Activated T-cell treated with anti-CD3 and anti-CD28 coated beads, Interleukin-2, amount 50 U/mL, for 4 hours (primary cell): Measurements from ENCODE around the gene KREMEN1. TPM values are rescaled to one million over a fixed set of nuclear protein-coding genes. Genes with fewer than 3 reads are reported as not detected.

Experiments used
- ATAC-seq, 2 donors: fragments of 200-7000 bp; cut with Tn5 transposase; one replicate each; pipeline ENCODE4 v1.10.0; 2021
- DNase-seq: peaks from one replicate; pipeline ENCODE4 v3.0.0-alpha.2; 2020
- H3K27me3 Mint-ChIP-seq: one replicate; pipeline ENCODE4 v1.8.0; 2021; ENCODE audit warnings: low read depth, mixed read lengths
- H3K36me3 Mint-ChIP-seq: one replicate; pipeline ENCODE4 v1.8.0; 2022; ENCODE audit warnings: mixed read lengths; ENCODE audit not compliant: insufficient read depth
- H3K4me1 Mint-ChIP-seq: one replicate; pipeline ENCODE4 v1.8.0; 2021; ENCODE audit warnings: low read depth, mixed read lengths
- H3K4me3 Mint-ChIP-seq: one replicate; pipeline ENCODE4 v1.8.0; 2021; ENCODE audit warnings: mild to moderate bottlenecking, moderate library complexity, mixed read lengths
- H3K9me3 Mint-ChIP-seq: one replicate; pipeline ENCODE4 v1.8.0; 2021; ENCODE audit warnings: mixed read lengths
- total RNA-seq, 3 donors: library from RNA; stranded (reverse); gene quantifications; one replicate each; pipeline ENCODE4 v1.2.1, GENCODE V29; 2021

KREMEN1 gene
- total RNA-seq, 3 donors from 2014 or later, result 0.03 to 0.33 (median 0.03) TPM

GRCh38 chr22:29194184-29194583 is 121.3 kb downstream of the KREMEN1 start:
- ATAC-seq (no peak), DNase-seq (no peak)
- H3K4me1 Mint-ChIP-seq, result no peaks in the 10 kb centered on the region
- no peak overlapping the region for H3K4me3 Mint-ChIP-seq
- H3K27me3 Mint-ChIP-seq, result peaks cover 11% of the 10 kb centered on the region
- no peaks in the 10 kb centered on the region for H3K36me3 Mint-ChIP-seq
- H3K9me3 Mint-ChIP-seq, result no peaks in the 10 kb centered on the region

DNA sequence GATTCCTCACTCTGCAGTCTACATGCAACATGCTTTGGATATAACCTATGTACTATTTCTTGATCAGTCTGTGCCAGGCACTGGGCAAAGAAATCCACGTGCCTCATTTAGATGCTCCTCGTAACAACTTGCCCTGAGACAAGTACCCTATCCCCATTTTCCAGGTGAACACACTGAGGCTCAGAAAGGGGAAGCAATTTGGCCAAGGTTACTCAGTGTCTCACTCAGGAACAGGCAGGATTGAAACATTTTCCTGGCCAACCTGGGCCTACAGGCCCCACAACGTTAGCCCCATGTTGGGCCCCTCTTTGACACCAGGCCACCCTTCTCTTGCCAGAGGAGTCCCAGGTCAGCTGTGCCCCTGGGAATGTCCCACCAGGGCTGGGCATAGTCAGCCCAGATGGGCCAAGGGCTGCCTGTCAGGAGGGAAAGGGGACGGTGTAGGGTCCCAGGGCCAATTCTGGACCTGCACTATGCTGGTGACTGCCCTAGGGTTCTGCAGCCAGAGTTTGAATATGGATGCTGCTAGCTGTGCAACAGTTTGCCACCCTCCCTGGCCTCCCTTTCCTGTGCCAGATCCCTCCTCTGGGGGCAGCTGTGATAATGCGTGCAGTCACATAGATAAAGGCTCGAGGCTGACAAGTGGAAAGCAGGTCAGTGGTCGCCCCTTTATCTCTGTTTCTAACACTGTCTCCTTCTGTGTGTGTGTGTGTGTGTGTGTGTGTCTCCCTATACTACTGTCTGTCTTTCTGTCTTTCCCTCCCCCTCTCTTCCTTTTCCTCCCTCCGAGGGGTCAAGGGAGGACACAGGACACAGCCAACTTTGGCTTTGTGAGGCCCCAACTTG is 122.5 kb downstream of the KREMEN1 start:
- ATAC-seq (no peak), DNase-seq (no peak)
- Mint-ChIP-seq H3K9me3 (no peaks in the 10 kb centered on the region), H3K36me3 (no peaks in the 10 kb centered on the region), H3K4me3 (no peak overlapping the region), H3K27me3 (peaks cover 5% of the 10 kb centered on the region), H3K4me1 (no peaks in the 10 kb centered on the region)

DNA sequence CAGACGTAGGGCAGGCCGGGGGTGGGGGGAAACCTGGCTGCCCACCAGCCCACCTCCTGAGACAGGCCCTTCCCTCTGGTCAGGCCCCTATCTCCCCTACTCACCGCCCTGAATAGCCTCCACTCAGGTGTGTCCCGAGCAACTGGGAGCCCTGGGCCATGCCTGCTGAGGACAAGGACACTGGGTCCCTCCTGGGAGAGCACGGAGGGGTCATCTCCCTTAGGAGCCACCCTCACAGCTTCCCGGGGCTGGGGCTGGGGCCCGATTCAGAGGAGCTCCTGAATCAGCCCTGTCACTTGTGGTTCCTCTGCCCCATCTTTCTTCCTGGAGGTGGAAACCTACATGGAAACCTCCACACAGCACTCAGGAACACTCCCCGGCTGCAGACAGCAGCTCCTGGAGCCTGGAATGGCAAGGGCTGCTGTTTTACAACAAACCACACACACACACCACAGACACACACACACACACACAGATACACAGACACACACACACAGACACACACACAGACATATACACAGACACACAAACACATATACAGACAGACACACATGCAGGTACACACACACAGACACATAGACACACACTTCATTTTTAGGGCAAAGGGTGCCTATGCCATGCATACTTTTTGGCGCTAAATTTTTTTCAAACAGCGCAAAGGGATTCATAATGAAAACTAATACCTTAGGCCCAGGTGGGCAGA is 123.3 kb downstream of the KREMEN1 start:
- Mint-ChIP-seq H3K9me3 (no peaks in the 10 kb centered on the region), H3K4me3 (no peak overlapping the region), H3K27me3 (peaks cover 12% of the 10 kb centered on the region), H3K4me1 (no peaks in the 10 kb centered on the region), H3K36me3 (no peaks in the 10 kb centered on the region)
- DNase-seq, result no peak
- ATAC-seq, result no peak

- ATAC-seq (no peak), DNase-seq (no peak)
- Mint-ChIP-seq H3K36me3 (no peaks in the 10 kb centered on the region), H3K9me3 (no peaks in the 10 kb centered on the region), H3K4me1 (peaks cover 6% of the 10 kb centered on the region), H3K4me3 (no peak overlapping the region), H3K27me3 (peaks cover 22% of the 10 kb centered on the region)
These were observed 124.3 kb downstream of the KREMEN1 start for GRCh38 chr22:29197096-29197495.

GRCh38 chr22:29198240-29198639 is 125.4 kb downstream of the KREMEN1 start:
- no peak for DNase-seq
- H3K4me3 Mint-ChIP-seq, result no peak overlapping the region
- H3K27me3 Mint-ChIP-seq, result peaks cover 24% of the 10 kb centered on the region
- H3K9me3 Mint-ChIP-seq, result no peaks in the 10 kb centered on the region
- H3K36me3 Mint-ChIP-seq, result no peaks in the 10 kb centered on the region
- ATAC-seq, result no peak
- H3K4me1 Mint-ChIP-seq, result peaks cover 15% of the 10 kb centered on the region

DNA sequence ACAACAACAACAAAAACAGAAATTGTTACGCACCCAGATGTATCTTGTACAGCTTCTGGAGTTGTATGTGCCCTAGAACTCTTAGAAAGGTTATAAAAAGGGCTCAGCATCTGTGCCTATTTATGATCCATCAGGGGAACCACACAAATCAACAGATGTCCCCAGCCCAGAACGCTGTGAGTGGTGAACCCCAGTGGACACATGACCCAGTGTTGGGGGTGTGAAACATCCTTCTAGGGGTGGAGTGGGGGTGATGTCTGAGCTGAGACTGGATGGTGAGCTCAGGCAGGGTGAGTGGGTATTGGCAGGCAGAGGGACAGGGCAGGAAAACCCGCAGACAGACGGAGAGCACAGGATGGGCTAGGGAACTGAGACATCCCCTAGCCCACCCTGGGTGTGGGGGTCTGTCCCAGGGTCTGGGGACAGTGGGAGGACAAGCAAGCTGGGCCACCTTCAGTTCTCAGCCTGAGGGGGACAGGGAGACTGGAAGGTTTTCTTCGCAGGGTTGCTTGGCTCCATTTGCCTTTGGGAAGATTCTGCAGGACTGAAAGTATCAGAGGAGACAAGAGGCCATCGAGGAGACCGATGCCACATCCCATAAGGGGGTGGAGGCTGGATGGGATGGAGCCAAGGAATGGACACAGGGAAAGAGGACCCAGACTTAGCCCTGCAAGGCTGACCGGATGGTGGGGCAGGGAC is 127.0 kb downstream of the KREMEN1 start:
- peaks cover 27% of the 10 kb centered on the region for H3K27me3 Mint-ChIP-seq
- peaks cover 16% of the 10 kb centered on the region for H3K4me1 Mint-ChIP-seq
- no peaks in the 10 kb centered on the region for H3K9me3 Mint-ChIP-seq
- H3K36me3 Mint-ChIP-seq, result no peaks in the 10 kb centered on the region
- no peak overlapping the region for H3K4me3 Mint-ChIP-seq
- ATAC-seq, result no peak
- no peak for DNase-seq

DNA sequence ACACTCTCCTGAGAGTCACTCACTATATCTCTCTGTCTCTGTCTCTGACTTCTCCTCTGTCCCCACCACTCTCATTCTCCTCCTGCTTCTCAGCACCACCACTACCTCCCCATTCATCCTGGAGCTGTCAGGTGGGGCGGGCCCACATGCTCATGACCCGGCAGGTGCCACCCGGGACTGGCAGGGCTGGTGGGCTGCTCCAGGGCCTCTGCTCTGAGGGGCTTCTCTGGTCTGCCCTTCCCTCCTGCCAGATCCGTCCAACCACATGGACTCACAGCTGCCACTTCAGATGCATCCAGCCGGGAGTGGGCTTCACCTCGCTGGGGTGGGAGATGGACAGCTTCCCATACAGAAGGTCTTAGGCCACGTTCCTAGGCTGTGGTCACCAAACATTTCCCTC is 128.1 kb downstream of the KREMEN1 start:
- Mint-ChIP-seq H3K9me3 (no peaks in the 10 kb centered on the region), H3K36me3 (no peaks in the 10 kb centered on the region), H3K27me3 (peaks cover 34% of the 10 kb centered on the region), H3K4me1 (peaks cover 20% of the 10 kb centered on the region), H3K4me3 (no peak overlapping the region)
- DNase-seq (no peak), ATAC-seq (no peak)

DNA sequence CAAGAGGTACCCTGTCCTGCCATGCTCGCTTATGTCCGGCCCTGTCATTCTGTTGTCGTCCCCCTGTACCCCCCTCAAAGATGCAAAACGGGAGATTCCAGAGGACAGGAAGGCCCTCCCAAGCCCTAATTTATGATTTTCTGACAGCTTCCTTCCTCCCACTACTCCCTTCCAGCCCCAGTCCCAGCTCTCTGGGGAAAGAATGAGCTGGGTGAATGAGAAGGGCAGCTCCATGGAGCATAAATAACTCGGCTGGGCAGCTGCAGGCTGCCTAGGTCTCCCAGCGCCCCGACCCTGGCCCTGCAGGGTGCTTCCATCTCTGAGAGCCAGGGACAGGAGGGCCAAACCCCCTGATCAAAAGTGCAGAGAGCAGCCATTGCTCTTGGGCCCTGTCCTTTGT is 128.9 kb downstream of the KREMEN1 start:
- DNase-seq (no peak), ATAC-seq (no peak)
- Mint-ChIP-seq H3K9me3 (no peaks in the 10 kb centered on the region), H3K4me3 (no peak overlapping the region), H3K4me1 (peaks cover 21% of the 10 kb centered on the region), H3K27me3 (peaks cover 37% of the 10 kb centered on the region), H3K36me3 (no peaks in the 10 kb centered on the region)

DNA sequence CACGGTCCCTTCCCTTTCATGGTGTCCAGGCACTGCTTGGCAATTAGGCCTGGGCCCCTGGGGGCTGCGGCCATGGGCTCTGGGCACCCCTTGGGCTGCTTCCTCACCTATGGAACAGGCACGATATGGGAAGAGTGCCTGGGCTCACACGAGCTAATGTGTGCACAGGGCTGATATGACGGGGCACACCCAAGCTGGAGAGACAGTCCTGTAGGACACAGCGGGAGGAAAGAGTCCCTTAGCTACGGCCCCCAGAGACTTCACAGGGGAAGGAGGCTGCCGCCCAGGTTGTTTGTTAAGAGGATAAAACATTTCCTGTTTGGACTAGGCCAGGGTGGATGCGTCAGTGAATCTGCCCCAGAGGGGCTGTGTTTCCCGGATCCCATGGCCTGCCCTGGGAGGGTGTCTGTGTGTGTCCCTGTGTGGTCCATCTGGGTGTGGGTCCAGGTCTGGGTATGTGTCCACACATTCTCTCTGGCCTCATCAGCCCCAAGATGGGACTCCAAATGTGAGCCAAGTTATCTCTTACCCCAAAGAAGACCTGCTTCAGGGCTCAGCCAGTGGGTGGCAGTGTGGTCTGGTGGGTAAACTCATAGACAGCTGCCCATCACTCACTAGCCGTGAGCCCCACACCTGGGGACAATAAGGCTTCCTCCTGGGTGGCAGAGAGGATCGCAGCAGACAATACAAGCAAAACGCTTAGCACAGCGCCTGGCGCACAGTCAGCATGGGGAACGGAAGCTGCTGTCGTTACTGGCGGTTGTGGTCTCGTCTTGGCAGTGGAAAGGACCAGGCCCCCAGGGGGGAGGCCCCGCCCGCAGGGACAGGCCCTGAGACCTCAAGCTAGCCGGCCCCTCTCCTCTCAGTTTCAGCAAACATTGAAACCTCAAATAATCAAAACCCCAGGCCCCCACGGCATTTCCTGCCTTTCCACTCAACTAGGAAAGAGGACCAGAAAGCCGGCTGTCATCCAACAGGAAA is 129.7 kb downstream of the KREMEN1 start:
- Mint-ChIP-seq H3K4me1 (peaks cover 21% of the 10 kb centered on the region), H3K4me3 (no peak overlapping the region), H3K27me3 (peaks cover 35% of the 10 kb centered on the region), H3K36me3 (no peaks in the 10 kb centered on the region), H3K9me3 (no peaks in the 10 kb centered on the region)
- DNase-seq (peak; percentile 11), ATAC-seq (peak; percentile 72 to 78)

DNA sequence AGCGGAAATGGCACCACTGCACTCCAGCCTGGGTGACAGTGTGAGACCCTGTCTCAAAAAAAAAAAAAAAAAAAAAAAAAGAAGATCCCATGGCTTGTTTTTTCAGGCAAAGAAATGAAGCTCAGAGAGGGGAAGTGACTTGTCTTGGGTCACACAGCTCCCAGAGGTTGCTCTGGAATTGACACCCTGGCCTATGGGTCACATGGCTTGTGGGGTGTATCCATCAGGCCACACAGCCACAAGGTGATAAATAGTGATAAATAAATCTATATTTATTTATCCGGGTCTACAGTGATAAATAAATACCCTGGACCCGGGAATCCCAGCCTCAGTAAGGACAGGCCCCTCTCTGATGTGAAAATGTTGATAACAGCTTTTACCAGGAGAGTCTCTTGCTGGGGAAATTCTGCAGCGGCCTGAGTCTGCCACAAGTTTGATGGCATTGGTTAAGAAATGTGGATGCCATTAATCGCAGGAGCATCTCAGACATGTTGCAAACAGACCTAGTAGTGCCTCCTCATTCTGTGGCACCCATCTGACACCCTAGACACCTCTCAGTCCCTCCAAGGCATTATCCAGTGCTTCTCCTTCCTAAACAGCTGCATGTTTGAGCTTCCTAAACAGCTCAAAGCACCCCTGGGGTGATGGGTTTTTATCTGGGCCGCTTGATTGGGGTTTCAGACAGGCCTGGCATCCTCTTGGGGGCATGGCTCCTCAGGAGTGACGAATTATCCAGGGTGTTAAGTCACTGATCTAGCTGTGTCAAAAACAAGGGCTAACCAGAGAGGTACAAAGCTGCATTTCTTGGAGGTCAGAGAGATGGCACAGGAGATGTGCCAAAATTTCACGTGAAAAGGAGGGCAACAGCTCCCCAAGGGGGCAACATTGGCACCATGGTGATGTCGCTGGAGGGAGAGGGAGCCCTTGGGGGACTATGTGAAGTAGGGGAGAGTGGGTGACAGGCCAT is 130.9 kb downstream of the KREMEN1 start:
- DNase-seq (no peak), ATAC-seq (no peak)
- Mint-ChIP-seq H3K4me3 (no peak overlapping the region), H3K4me1 (peaks cover 21% of the 10 kb centered on the region), H3K9me3 (no peaks in the 10 kb centered on the region), H3K36me3 (no peaks in the 10 kb centered on the region), H3K27me3 (peaks cover 35% of the 10 kb centered on the region)

DNA sequence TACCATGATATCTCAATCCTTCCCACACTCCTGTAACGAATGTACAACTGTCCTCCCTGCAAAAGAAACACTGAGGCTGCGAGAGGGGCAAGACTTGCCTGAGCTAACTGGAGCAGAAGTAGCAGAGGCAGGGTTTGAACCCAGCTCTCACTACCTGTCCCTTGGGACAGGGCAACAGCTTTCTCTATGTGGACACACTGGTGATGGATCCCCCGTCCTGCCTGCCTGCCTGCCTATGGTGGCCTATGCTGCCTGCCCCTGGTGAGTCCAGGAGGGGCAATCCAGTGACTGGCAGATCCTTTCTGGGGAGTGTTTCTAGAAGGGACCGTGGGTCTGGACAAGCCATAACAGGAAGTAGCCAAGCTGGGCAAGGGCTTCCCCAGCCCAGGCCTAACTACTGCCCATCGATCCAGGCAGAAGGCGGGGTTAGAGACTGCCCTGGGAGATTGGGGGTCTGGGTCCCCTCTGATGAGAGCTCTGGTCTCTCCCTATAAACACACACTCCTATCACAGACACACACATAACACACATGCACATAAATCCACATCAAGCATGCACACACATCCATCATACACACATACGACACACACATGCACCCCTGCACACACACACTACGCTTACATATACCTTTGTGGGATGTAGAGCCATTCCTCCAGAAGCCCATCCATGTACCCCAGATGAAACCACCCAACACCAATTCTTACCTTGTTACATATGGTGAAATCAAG is 131.8 kb downstream of the KREMEN1 start:
- no peak for DNase-seq

GRCh38 chr22:29205252-29205593 is 132.4 kb downstream of the KREMEN1 start:
- ATAC-seq (no peak), DNase-seq (no peak)
- Mint-ChIP-seq H3K9me3 (no peaks in the 10 kb centered on the region), H3K36me3 (no peaks in the 10 kb centered on the region), H3K27me3 (peaks cover 35% of the 10 kb centered on the region), H3K4me1 (peaks cover 21% of the 10 kb centered on the region), H3K4me3 (peak overlapping the region; percentile 46)

More for the DNA sequence above, 131.8 kb downstream of the KREMEN1 start:
- no peak overlapping the region for H3K4me3 Mint-ChIP-seq
- H3K36me3 Mint-ChIP-seq, result no peaks in the 10 kb centered on the region
- H3K27me3 Mint-ChIP-seq, result peaks cover 35% of the 10 kb centered on the region
- no peaks in the 10 kb centered on the region for H3K9me3 Mint-ChIP-seq
- no peak for ATAC-seq
- peaks cover 21% of the 10 kb centered on the region for H3K4me1 Mint-ChIP-seq
